ENCODE measurements around the gene SAMD4B. TPM values are rescaled to one million over a fixed set of nuclear protein-coding genes. Genes with fewer than 3 reads are reported as not detected.

The SAMD4B gene
- total RNA-seq, 2 experiments from 2014 or later: 65.0 to 66.9 TPM

DNA sequence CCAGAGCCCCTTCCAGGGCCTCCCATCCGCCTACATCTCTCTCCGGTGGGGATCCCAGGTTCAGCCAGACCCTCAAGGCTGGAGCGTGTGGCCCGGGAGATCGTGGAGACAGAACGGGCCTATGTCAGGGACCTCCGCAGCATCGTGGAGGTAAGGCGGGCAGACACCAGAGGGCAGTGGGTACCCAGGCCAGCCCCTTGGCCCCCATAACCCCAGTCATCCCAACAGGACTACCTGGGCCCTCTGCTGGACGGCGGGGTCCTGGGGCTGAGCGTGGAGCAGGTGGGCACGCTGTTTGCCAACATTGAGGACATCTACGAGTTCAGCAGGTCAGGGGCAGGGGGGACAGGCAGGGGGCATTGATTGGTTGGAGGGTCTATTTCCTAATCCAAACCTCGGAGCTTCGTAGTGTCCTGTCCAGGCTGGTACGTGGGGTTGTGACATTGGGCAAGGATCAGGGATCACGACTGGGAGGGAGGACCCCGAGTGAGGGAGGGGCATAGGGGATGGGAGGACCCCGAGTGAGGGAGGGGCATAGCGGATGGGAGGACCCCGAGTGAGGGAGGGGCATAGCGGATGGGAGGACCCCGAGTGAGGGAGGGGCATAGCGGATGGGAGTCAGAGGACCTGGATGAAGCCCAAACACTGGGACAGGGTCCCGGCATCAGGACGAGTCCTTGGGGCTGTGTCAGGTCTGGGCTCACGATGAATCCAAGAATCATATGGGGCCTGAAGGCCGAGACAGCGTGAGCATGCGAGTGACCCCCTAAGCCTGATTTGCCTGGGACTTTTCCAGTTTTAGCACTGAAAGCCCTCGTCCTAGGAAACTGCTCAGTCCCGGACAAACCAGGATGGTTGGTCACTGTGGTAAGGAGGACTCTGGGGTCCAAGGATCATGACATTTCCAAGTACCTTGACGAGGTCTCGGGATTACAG lies 73.2 kb downstream of the SAMD4B start:
- H3K4me1 ChIP-seq (ENCODE audit: insufficient read depth, low read length): peaks cover 47% of the 10 kb centered on the region
- Mint-ChIP-seq H3K36me3 (ENCODE audit: low read depth) (peaks cover 55% of the 10 kb centered on the region), H3K4me1 (ENCODE audit: low read depth) (peaks cover 32% of the 10 kb centered on the region), H3K9me3 (no peaks in the 10 kb centered on the region), H3K27me3 (peaks cover 5% of the 10 kb centered on the region), H3K27ac (peak overlapping the region; percentile 98), H3K4me3 (peak overlapping the region; percentile 62)
- ATAC-seq (ENCODE audit: poor library complexity) (no peak), DNase-seq (peak in 1 of 14 experiments; percentile 56)
- no peaks in the 10 kb centered on the region for H3K9me3 ChIP-seq (ENCODE audit: control insufficient read depth in 1 of 2, insufficient read depth in 1 of 2, low read length in 2 of 2)
- TF ChIP-seq, protein P1, sequence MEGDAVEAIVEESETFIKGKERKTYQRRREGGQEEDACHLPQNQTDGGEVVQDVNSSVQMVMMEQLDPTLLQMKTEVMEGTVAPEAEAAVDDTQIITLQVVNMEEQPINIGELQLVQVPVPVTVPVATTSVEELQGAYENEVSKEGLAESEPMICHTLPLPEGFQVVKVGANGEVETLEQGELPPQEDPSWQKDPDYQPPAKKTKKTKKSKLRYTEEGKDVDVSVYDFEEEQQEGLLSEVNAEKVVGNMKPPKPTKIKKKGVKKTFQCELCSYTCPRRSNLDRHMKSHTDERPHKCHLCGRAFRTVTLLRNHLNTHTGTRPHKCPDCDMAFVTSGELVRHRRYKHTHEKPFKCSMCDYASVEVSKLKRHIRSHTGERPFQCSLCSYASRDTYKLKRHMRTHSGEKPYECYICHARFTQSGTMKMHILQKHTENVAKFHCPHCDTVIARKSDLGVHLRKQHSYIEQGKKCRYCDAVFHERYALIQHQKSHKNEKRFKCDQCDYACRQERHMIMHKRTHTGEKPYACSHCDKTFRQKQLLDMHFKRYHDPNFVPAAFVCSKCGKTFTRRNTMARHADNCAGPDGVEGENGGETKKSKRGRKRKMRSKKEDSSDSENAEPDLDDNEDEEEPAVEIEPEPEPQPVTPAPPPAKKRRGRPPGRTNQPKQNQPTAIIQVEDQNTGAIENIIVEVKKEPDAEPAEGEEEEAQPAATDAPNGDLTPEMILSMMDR (IDR thresholded peaks at IDR 0.05): no peak
- no peaks in the 10 kb centered on the region for H3K27me3 ChIP-seq (ENCODE audit: control insufficient read depth in 1 of 2, insufficient read depth in 2 of 2, low read length in 2 of 2)
- H3K36me3 ChIP-seq (ENCODE audit: insufficient read depth, low read length): peaks cover 15% of the 10 kb centered on the region
- H3K4me3 ChIP-seq (ENCODE audit: low read length): no peak overlapping the region
- H3K27ac ChIP-seq (ENCODE audit: low read depth in 1 of 2, low read length in 2 of 2): no peak overlapping the region
- POLR2A ChIA-PET: interaction anchor here (1.1 to 2.9 kb wide), 6 partner anchors 8 to 24 kb away, joined by 3 to 16 read pairs (median 8); partner anchors contain the start of genes MED29, PAF1 and RPS16
- CTCF ChIA-PET: no interaction called here
- intact Hi-C loops (cut with DNase I, micrococcal nuclease): loop anchor here in 1 of 2 experiments (10.0 kb wide), 1 partner anchor 291 kb away; the partner anchor contains the start of gene PAK4

DNA sequence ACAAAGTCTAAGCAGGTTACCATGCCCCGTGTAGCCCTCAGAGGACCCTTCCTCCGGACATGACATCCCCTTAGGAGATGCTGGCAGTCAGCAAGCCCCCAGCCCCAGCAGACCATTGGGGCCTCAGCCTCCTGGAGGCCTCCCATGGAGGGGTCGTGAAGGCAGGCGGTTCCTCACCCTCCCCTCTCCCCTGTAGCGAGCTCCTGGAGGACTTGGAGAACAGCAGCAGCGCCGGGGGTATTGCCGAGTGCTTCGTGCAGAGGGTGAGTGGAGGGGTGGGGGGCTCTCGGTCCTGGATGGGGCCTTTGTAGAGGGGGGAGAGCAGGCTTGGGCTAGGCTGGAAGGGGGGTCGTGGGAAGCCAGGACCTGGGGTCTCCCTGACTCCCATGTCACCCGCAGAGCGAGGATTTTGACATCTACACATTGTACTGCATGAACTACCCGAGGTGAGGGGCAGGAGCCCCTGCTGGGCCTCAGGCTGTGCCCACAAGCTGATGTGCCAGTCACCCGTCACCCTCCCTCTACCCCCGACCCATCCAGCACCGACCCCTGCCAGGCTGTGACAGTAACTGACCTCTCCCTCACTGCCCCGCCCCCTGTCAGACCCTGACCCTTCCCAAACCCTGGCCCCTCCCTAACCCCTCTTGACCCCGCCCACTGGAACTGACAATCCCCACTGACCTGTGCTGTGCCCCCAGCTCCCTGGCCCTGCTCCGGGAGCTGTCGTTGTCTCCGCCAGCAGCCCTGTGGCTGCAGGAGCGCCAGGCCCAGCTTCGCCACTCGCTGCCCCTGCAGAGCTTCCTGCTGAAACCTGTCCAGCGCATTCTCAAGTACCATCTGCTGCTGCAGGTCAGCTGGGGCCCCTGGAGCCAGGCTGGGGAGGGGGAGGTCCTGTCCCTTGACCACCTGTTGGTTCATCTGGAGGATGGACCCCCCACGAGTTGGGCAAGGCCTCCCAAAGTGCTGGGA lies 74.2 kb downstream of the SAMD4B start:
- H3K4me1 Mint-ChIP-seq (ENCODE audit: low read depth): peaks cover 21% of the 10 kb centered on the region
- H3K27me3 Mint-ChIP-seq: peaks cover 5% of the 10 kb centered on the region
- peaks cover 37% of the 10 kb centered on the region for H3K4me1 ChIP-seq (ENCODE audit: insufficient read depth, low read length)
- no peak overlapping the region for H3K27ac ChIP-seq (ENCODE audit: low read depth in 1 of 2, low read length in 2 of 2)
- POLR2A ChIA-PET: interaction anchor here (1.1 to 2.9 kb wide), 4 partner anchors 9 to 25 kb away, joined by 3 to 14 read pairs (median 8); partner anchors contain the start of genes MED29, PAF1 and RPS16
- H3K9me3 ChIP-seq (ENCODE audit: control insufficient read depth in 1 of 2, insufficient read depth in 1 of 2, low read length in 2 of 2): no peaks in the 10 kb centered on the region
- no peak overlapping the region for H3K4me3 ChIP-seq (ENCODE audit: low read length)
- DNase-seq (peak in 2 of 14 experiments; percentile 23 to 62), ATAC-seq (ENCODE audit: poor library complexity) (no peak)
- TF ChIP-seq, protein P1 (IDR thresholded peaks at IDR 0.05): no peak
- no peaks in the 10 kb centered on the region for H3K27me3 ChIP-seq (ENCODE audit: control insufficient read depth in 1 of 2, insufficient read depth in 2 of 2, low read length in 2 of 2)
- peak overlapping the region; percentile 98 for H3K27ac Mint-ChIP-seq
- H3K36me3 ChIP-seq (ENCODE audit: insufficient read depth, low read length): peaks cover 11% of the 10 kb centered on the region
- H3K4me3 Mint-ChIP-seq: no peak overlapping the region
- H3K36me3 Mint-ChIP-seq (ENCODE audit: low read depth): peaks cover 47% of the 10 kb centered on the region
- no peaks in the 10 kb centered on the region for H3K9me3 Mint-ChIP-seq
- CTCF ChIA-PET: interaction anchor here (0.7 kb wide), 1 partner anchor 19 kb away, joined by 3 read pairs; the partner anchor contains the start of gene RPS16
- intact Hi-C loops (cut with DNase I, micrococcal nuclease): loop anchor here in 1 of 2 experiments (10.0 kb wide), 1 partner anchor 292 kb away; the partner anchor contains the start of gene PAK4
